Pancreas (tissue), 10 donors: ENCODE measurements around the gene BMF. TPM values are rescaled to one million over a fixed set of nuclear protein-coding genes. Genes with fewer than 3 reads are reported as not detected.

ENCODE experiments used
- ATAC-seq, 4 donors: fragments of 200-7000 bp; cut with Tn5 transposase; one replicate each; pipeline versions ENCODE4 v1.8.0 to v1.9.1; 2020; ENCODE audit warnings: mild to moderate bottlenecking in 4 of 4, moderate library complexity in 4 of 4
- DNase-seq, 6 donors: peaks; one replicate each; pipeline ENCODE4 v3.0.0-alpha.2; 2020
- FAIRE-seq: peaks from 2 replicates; lab custom pipeline; 2012; peaks lifted over from hg19 to GRCh38; lab: Jason Lieb, UNC
- H3K27ac ChIP-seq, 4 donors: fragments of 200-600 bp; sonication (generic); 1 replicate in 3 of 4; 2 replicates in 1 of 4; pipeline versions ENCODE4 v1.5.0 to v1.8.0; 2020
- H3K27me3 ChIP-seq, 4 donors: fragments of 200-600 bp; one replicate each; pipeline ENCODE4 v1.8.0; 2021
- H3K36me3 ChIP-seq, 3 donors: fragments of 200-600 bp; sonication (generic) in 1 of 3; one replicate each; pipeline versions ENCODE4 v1.5.0 to v1.8.0; 2020 to 2021
- H3K4me1 ChIP-seq, 3 donors: fragments of 200-600 bp; one replicate each; pipeline ENCODE4 v1.8.0; 2021
- H3K4me3 ChIP-seq, 4 donors: fragments of 200-600 bp; sonication (generic) in 2 of 4; one replicate each; pipeline versions ENCODE4 v1.5.0 to v1.8.0; 2020 to 2021
- H3K9me3 ChIP-seq, 4 donors: fragments of 200-600 bp; one replicate each; pipeline ENCODE4 v1.8.0; 2021
- CTCF ChIP-seq, 4 donors: fragments of 200-600 bp; sonication (generic) in 3 of 4; IDR thresholded peaks; one replicate each; pipeline versions ENCODE4 v1.5.0 to v1.8.0; 2021; ENCODE audit warnings: antibody characterized with exemption in 4 of 4
- WGBS, 2 donors: extraction: QIAGEN DNeasy Blood & Tissue Kit; methylation state at CpG; one replicate each; pipeline ENCODE4 v1.1.7; 2013; 5-methylcytosine and 5-hydroxymethylcytosine counted together
- intact Hi-C, 3 donors: fragments of 100-400 bp; cut with DNase I; formaldehyde crosslinking; loops; one replicate each; pipeline versions ENCODE4 v1.11.1 to v1.14.2; 2022
- polyA plus RNA-seq, 2 donors: library from polyadenylated mRNA; stranded (reverse); fragments of 200-250 nt; gene quantifications; one replicate each; pipeline ENCODE4 v1.2.3, GENCODE V29; 2013
- total RNA-seq, 6 donors: library from RNA; stranded (reverse); fragmentation: NEBNext Ultra II Directional in 4 of 6; extraction: Animal tissue kit (Norgen Biotek cat#: 25700) in 4 of 6; gene quantifications; one replicate each; pipeline versions ENCODE4 v1.2.1 to v1.2.4, GENCODE V29; 2021 to 2023
- donor health status: healthy with polysubstance abuse.
- donor health status: DM: no; HTN: no; CAD: no; lungs with moderate emphysema.
- donor health status: DM: no; HTN: no; CAD: no.
- donor health status: control.
- donor health status: control.
- donor health status: Bipolar disorder and iron deficiency.
- donor health status: DM: yes; HTN: yes; CAD: no.
- donor health status: DM: no; HTN: no; CAD: no.
- donor health status: DM: no; HTN: no; CAD: no.
- donor health status: DM: yes; HTN: yes; CAD: no.

Gene BMF
- total and polyA plus RNA-seq, 8 donors: 4.1 to 25.9 (median 6.1) TPM

- FAIRE-seq (no peak), ATAC-seq (no peak), DNase-seq (no peak)
- H3K9me3 ChIP-seq: no peaks in the 10 kb centered on the region
- H3K4me3 ChIP-seq: no peak overlapping the region
- no peaks in the 10 kb centered on the region for H3K36me3 ChIP-seq
- peaks cover 11 to 14% (median 13%) of the 10 kb centered on the region in 3 donors for H3K4me1 ChIP-seq
- TF ChIP-seq CTCF (IDR thresholded peaks at IDR 0.05): no peak
- H3K27me3 ChIP-seq: no peaks in the 10 kb centered on the region
- H3K27ac ChIP-seq: no peak overlapping the region
- 91 to 94% methylated on average over 10 of the region's 10 CpGs for WGBS, 2 donors
- intact Hi-C loops: no loop called here
These were observed 48.3 kb downstream of the BMF start for GRCh38 chr15:40060236-40060961.

GRCh38 chr15:40059821-40060220 is 48.9 kb downstream of the BMF start:
- WGBS, 2 donors: 87 to 91% methylated on average over 11 of the region's 11 CpGs
- FAIRE-seq: no peak

GRCh38 chr15:40058476-40059140 is 50.1 kb downstream of the BMF start:
- Histone ChIP-seq H3K9me3 (no peaks in the 10 kb centered on the region), H3K4me3 (no peak overlapping the region), H3K27me3 (no peaks in the 10 kb centered on the region), H3K27ac (no peak overlapping the region), H3K36me3 (no peaks in the 10 kb centered on the region), H3K4me1 (peaks cover 16 to 28% (median 25%) of the 10 kb centered on the region in 3 donors)
- TF ChIP-seq CTCF (IDR thresholded peaks at IDR 0.05): no peak
- ATAC-seq (no peak), DNase-seq (no peak), FAIRE-seq (no peak)
- intact Hi-C loops: no loop called here
- WGBS, 2 donors: 78 to 96% methylated on average over 3 of the region's 3 CpGs

More at GRCh38 chr15:40059821-40060220, 48.9 kb downstream of the BMF start:
- ATAC-seq: no peak
- intact Hi-C loops: no loop called here
- peaks cover 16 to 20% (median 19%) of the 10 kb centered on the region in 3 donors for H3K4me1 ChIP-seq
- H3K27me3 ChIP-seq: no peaks in the 10 kb centered on the region
- no peaks in the 10 kb centered on the region for H3K9me3 ChIP-seq
- no peak overlapping the region for H3K4me3 ChIP-seq
- no peak for TF ChIP-seq CTCF (IDR thresholded peaks at IDR 0.05)
- DNase-seq: no peak
- no peak overlapping the region for H3K27ac ChIP-seq
- H3K36me3 ChIP-seq: no peaks in the 10 kb centered on the region

- H3K4me3 ChIP-seq: no peak overlapping the region
- DNase-seq (peak in 5 of 6 donors; percentile 59 to 74 (median 70)), FAIRE-seq (no peak), ATAC-seq (peak; percentile 73 to 82 (median 76))
- H3K27me3 ChIP-seq: no peaks in the 10 kb centered on the region
- H3K4me1 ChIP-seq: peaks cover 16 to 28% (median 25%) of the 10 kb centered on the region in 3 donors
- H3K9me3 ChIP-seq: no peaks in the 10 kb centered on the region
- TF ChIP-seq CTCF (IDR thresholded peaks at IDR 0.05): no peak
- WGBS, 2 donors: 46 to 56% methylated on average over 14 of the region's 14 CpGs
- intact Hi-C loops: no loop called here
- H3K27ac ChIP-seq: peak overlapping the region; percentile 32 to 77 (median 60)
- H3K36me3 ChIP-seq: no peaks in the 10 kb centered on the region
These were observed 52.9 kb downstream of the BMF start for GRCh38 chr15:40055576-40056293.
